Measurements from ENCODE around the gene SAMD14.

The SAMD14 gene

GRCh38 chr17:50120475-50121253 lies 9.3 kb downstream of the SAMD14 start:
- WGBS (ENCODE audit: insufficient coverage, insufficient read length) = no CpG with 5 or more reads among the region's 7 CpGs
- Histone ChIP-seq H3K9me3 (ENCODE audit: control insufficient read depth, insufficient read depth, low read length) (no peaks in the 10 kb centered on the region), H3K4me1 (ENCODE audit: control insufficient read depth, insufficient read depth, low read length) (peaks cover 1% of the 10 kb centered on the region; the same call in 1 of the 2 replicates), H3K27me3 (ENCODE audit: control insufficient read depth, insufficient read depth, low read length) (no peaks in the 10 kb centered on the region), H3K36me3 (ENCODE audit: control insufficient read depth, insufficient read depth, low read length) (no peaks in the 10 kb centered on the region), H3K4me3 (ENCODE audit: low read length) (no peak overlapping the region), H3K27ac (ENCODE audit: low read length) (no peak overlapping the region)
- DNase-seq (ENCODE audit: low read depth, low spot score) = no peak

DNA sequence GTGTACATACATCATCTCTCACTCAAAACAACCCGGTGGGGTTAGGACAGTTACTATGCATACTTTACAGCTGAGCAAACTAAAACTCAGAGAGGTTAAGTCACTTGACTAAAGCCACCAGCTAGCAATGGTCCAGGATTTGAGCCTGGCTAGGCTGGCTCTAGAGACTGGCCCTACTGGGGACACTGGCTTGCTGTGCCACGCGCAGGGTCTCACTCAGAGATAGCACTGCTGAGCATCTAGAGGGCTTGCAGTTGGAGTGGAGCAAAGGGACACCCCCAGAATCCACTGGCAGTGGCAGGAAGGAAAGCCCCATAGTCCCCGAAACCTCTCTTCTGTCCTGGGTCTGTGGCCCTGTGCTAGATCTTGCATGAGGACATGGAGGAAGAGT lies 11.1 kb downstream of the SAMD14 start:
- H3K9me3 ChIP-seq (ENCODE audit: control insufficient read depth, insufficient read depth, low read length) = no peaks in the 10 kb centered on the region
- H3K4me1 ChIP-seq (ENCODE audit: control insufficient read depth, insufficient read depth, low read length) = peaks cover 5% of the 10 kb centered on the region
- no peaks in the 10 kb centered on the region for H3K36me3 ChIP-seq (ENCODE audit: control insufficient read depth, insufficient read depth, low read length)
- DNase-seq (ENCODE audit: low read depth, low spot score) = no peak
- H3K27me3 ChIP-seq (ENCODE audit: control insufficient read depth, insufficient read depth, low read length) = no peaks in the 10 kb centered on the region
- H3K4me3 ChIP-seq (ENCODE audit: low read length) = no peak overlapping the region
- no CpG with 5 or more reads among the region's 4 CpGs for WGBS (ENCODE audit: insufficient coverage, insufficient read length)
- no peak overlapping the region for H3K27ac ChIP-seq (ENCODE audit: low read length)

DNA sequence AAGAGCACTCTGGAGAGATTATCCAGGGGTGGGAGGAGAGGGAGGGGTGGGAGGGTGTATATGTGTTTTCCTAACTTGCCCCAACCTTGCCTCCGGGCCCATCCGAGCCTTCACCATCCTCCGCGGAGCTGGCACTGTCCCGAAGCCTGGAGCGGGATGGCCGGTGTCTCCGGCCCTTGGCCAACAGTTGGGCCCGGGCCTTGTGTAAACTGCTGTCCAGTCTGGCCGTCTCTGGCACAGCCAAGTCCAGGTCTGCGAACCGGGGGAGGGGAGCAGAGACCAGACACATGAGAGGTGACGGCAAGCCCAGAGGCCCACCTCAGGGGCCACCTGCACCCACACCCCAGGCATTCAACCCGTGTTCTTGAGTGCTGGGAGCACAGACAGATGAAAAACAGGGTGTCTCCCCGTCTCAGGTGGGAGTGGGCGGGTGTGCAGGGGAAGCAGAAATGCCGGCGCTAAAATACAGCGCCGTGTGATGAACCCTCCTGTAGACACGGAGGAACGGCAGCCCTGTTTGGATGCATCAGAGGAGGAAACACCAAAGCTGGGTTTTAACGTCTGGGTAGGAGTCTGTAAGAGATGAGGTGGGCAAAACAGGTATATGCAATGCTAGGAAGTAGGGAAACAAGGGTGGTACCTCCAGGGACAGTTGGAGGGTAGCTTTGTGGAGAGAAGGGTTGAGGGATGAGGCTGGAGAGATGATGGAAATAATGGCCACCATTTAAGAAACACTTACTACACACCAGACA lies 11.7 kb downstream of the SAMD14 start:
- Histone ChIP-seq H3K36me3 (ENCODE audit: control insufficient read depth, insufficient read depth, low read length) (no peaks in the 10 kb centered on the region), H3K4me1 (ENCODE audit: control insufficient read depth, insufficient read depth, low read length) (peaks cover 5% of the 10 kb centered on the region), H3K4me3 (ENCODE audit: low read length) (no peak overlapping the region), H3K9me3 (ENCODE audit: control insufficient read depth, insufficient read depth, low read length) (no peaks in the 10 kb centered on the region), H3K27me3 (ENCODE audit: control insufficient read depth, insufficient read depth, low read length) (no peaks in the 10 kb centered on the region), H3K27ac (ENCODE audit: low read length) (no peak overlapping the region)
- no peak for DNase-seq (ENCODE audit: low read depth, low spot score)
- WGBS (ENCODE audit: insufficient coverage, insufficient read length) = no CpG with 5 or more reads among the region's 23 CpGs

DNA sequence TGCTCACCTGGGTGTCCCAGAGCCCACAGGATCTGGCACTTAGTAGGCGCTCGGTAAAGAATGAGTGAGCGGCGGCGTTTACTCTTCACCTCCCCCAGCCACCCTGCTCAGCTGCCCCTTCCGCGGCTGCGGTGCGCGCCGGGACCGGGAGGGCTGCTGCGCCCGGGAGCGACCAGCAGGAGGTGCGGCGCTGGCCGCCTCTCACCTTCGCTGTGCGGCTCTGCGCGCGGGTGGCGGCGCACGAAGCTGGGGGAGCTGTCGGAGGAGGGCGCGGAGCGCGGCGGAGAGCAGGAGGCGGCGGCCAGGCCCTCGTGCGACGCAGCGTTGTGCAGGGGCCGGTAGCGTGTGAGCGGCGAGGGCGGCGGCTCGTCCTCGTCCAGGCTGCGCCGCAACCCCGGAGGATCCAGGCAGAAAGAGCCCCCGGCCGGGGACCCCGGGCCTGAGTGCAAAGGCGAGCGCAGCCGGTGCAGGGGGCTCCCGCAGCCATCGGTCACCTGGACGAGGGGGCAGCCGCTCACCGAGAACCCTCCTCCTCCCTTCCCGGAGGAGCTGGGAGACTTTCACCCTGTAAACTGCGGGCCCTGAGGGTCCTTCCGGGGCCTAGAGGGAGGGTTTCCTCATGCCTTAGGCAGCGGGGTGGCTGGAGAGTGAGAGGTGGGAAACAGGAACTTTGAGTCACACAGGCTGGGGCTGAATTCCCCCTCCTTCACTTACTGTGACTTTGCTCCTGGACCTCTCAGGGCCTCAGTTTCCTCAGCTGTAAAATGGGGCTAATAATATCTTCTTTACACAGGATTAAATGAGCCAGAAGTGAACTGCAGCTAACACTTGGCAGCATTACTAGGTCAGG lies 12.5 kb downstream of the SAMD14 start:
- Histone ChIP-seq H3K4me3 (ENCODE audit: low read length) (peak overlapping the region; percentile 29; the same call in 1 of the 2 replicates), H3K36me3 (ENCODE audit: control insufficient read depth, insufficient read depth, low read length) (no peaks in the 10 kb centered on the region), H3K9me3 (ENCODE audit: control insufficient read depth, insufficient read depth, low read length) (no peaks in the 10 kb centered on the region), H3K27me3 (ENCODE audit: control insufficient read depth, insufficient read depth, low read length) (no peaks in the 10 kb centered on the region), H3K27ac (ENCODE audit: low read length) (no peak overlapping the region), H3K4me1 (ENCODE audit: control insufficient read depth, insufficient read depth, low read length) (peaks cover 5% of the 10 kb centered on the region)
- no CpG with 5 or more reads among the region's 64 CpGs for WGBS (ENCODE audit: insufficient coverage, insufficient read length)
- no peak for DNase-seq (ENCODE audit: low read depth, low spot score)

DNA sequence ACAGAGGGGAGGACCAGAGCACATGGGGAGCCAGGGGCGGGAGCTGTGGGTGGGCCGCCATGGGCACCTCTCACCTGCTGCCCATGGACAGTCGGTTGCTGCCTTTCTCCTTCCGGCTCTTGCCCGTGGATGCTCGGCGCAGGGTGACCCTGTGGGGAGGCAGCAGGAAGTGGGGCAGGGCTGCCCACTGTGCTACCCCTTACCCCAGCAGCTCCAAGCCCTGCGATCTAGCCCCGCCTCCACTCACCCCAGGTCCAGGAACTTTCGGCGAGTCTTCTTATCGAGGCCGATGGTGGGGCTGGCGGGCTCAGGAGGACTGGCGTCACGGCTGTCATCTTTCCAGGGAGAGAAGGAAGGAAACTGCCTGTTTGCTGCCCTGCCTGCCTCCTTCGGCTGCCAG lies 14.2 kb downstream of the SAMD14 start:
- Histone ChIP-seq H3K4me3 (ENCODE audit: low read length) (no peak overlapping the region), H3K27me3 (ENCODE audit: control insufficient read depth, insufficient read depth, low read length) (no peaks in the 10 kb centered on the region), H3K9me3 (ENCODE audit: control insufficient read depth, insufficient read depth, low read length) (no peaks in the 10 kb centered on the region), H3K4me1 (ENCODE audit: control insufficient read depth, insufficient read depth, low read length) (peaks cover 6% of the 10 kb centered on the region), H3K27ac (ENCODE audit: low read length) (no peak overlapping the region), H3K36me3 (ENCODE audit: control insufficient read depth, insufficient read depth, low read length) (no peaks in the 10 kb centered on the region)
- DNase-seq (ENCODE audit: low read depth, low spot score) = no peak
- no CpG with 5 or more reads among the region's 17 CpGs for WGBS (ENCODE audit: insufficient coverage, insufficient read length)

GRCh38 chr17:50114849-50115357 lies 15.1 kb downstream of the SAMD14 start:
- H3K27me3 ChIP-seq (ENCODE audit: control insufficient read depth, insufficient read depth, low read length) = no peaks in the 10 kb centered on the region
- no peak for DNase-seq (ENCODE audit: low read depth, low spot score)
- H3K27ac ChIP-seq (ENCODE audit: low read length) = no peak overlapping the region
- no CpG with 5 or more reads among the region's 6 CpGs for WGBS (ENCODE audit: insufficient coverage, insufficient read length)
- H3K9me3 ChIP-seq (ENCODE audit: control insufficient read depth, insufficient read depth, low read length) = no peaks in the 10 kb centered on the region
- no peak overlapping the region for H3K4me3 ChIP-seq (ENCODE audit: low read length)
- H3K36me3 ChIP-seq (ENCODE audit: control insufficient read depth, insufficient read depth, low read length) = no peaks in the 10 kb centered on the region; the same call in 1 of the 2 replicates
- H3K4me1 ChIP-seq (ENCODE audit: control insufficient read depth, insufficient read depth, low read length) = peaks cover 6% of the 10 kb centered on the region

GRCh38 chr17:50114401-50114800 lies 15.6 kb downstream of the SAMD14 start:
- no CpG with 5 or more reads among the region's 4 CpGs for WGBS (ENCODE audit: insufficient coverage, insufficient read length)
- no peak overlapping the region for H3K4me3 ChIP-seq (ENCODE audit: low read length)
- H3K27me3 ChIP-seq (ENCODE audit: control insufficient read depth, insufficient read depth, low read length) = no peaks in the 10 kb centered on the region
- no peaks in the 10 kb centered on the region for H3K9me3 ChIP-seq (ENCODE audit: control insufficient read depth, insufficient read depth, low read length)
- no peak for DNase-seq (ENCODE audit: low read depth, low spot score)
- no peak overlapping the region for H3K27ac ChIP-seq (ENCODE audit: low read length)
- H3K36me3 ChIP-seq (ENCODE audit: control insufficient read depth, insufficient read depth, low read length) = no peaks in the 10 kb centered on the region; the same call in 1 of the 2 replicates
- H3K4me1 ChIP-seq (ENCODE audit: control insufficient read depth, insufficient read depth, low read length) = peaks cover 6% of the 10 kb centered on the region

GRCh38 chr17:50113624-50114320 lies 16.2 kb downstream of the SAMD14 start:
- no CpG with 5 or more reads among the region's 7 CpGs for WGBS (ENCODE audit: insufficient coverage, insufficient read length)

GRCh38 chr17:50112694-50113093 lies 17.3 kb downstream of the SAMD14 start:
- WGBS (ENCODE audit: insufficient coverage, insufficient read length) = no CpG with 5 or more reads among the region's 17 CpGs
- H3K27ac ChIP-seq (ENCODE audit: low read length) = no peak overlapping the region

More at GRCh38 chr17:50113624-50114320, 16.2 kb downstream of the SAMD14 start:
- H3K9me3 ChIP-seq (ENCODE audit: control insufficient read depth, insufficient read depth, low read length) = no peaks in the 10 kb centered on the region
- H3K4me3 ChIP-seq (ENCODE audit: low read length) = no peak overlapping the region
- no peaks in the 10 kb centered on the region; the same call in 1 of the 2 replicates for H3K36me3 ChIP-seq (ENCODE audit: control insufficient read depth, insufficient read depth, low read length)
- H3K27me3 ChIP-seq (ENCODE audit: control insufficient read depth, insufficient read depth, low read length) = no peaks in the 10 kb centered on the region
- peaks cover 6% of the 10 kb centered on the region for H3K4me1 ChIP-seq (ENCODE audit: control insufficient read depth, insufficient read depth, low read length)
- no peak for DNase-seq (ENCODE audit: low read depth, low spot score)
- no peak overlapping the region for H3K27ac ChIP-seq (ENCODE audit: low read length)

More at GRCh38 chr17:50112694-50113093, 17.3 kb downstream of the SAMD14 start:
- Histone ChIP-seq H3K4me1 (ENCODE audit: control insufficient read depth, insufficient read depth, low read length) (peaks cover 6% of the 10 kb centered on the region), H3K9me3 (ENCODE audit: control insufficient read depth, insufficient read depth, low read length) (no peaks in the 10 kb centered on the region), H3K4me3 (ENCODE audit: low read length) (no peak overlapping the region), H3K36me3 (ENCODE audit: control insufficient read depth, insufficient read depth, low read length) (no peaks in the 10 kb centered on the region; the same call in 1 of the 2 replicates), H3K27me3 (ENCODE audit: control insufficient read depth, insufficient read depth, low read length) (no peaks in the 10 kb centered on the region)
- no peak for DNase-seq (ENCODE audit: low read depth, low spot score)
